Limb (tissue), 2 donors: ENCODE measurements around the gene NLGN1.

ENCODE experiments used
- DNase-seq, 2 donors: peaks; one replicate each; pipeline ENCODE4 v3.0.0-alpha.2; 2016; ENCODE audit errors: extremely low spot score in 2 of 2

The NLGN1 gene

DNA sequence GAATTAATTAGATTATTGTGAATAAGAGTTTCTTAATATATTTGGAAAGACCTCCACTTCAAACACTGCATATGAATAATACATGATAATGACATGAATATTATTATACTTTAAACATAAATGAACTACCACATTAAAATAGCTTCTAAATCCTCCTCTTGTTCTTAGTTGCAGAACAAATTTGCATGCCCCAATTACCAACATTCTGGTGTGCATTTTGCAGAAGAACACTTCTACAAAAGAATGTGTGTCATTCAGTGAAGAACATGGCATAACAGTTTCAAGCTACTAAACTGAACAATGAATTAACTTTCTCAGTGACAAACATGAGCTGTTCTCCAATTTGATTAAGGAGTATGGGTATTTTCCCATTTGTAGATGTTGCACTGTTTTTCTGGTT lies 750.3 kb downstream of the NLGN1 start:
- no peak for DNase-seq

DNA sequence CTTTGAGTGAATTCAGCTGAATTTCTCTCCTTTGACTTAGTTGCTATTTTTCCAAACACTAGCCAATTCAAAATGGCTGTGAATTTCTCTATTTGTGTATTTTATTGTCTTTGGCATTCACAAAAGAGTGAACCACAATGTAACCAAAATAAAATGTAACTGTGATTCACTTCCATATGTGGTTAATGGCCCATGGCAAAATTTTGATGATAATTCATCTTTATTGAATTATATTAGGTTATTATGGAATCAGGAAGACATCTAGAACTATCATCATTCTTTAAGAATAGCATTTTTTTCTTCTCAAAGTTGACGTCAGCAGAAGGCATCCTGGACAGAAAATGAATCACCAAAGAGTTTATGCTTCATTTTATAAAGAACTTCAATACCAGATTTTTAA lies 756.3 kb downstream of the NLGN1 start:
- no peak for DNase-seq

DNA sequence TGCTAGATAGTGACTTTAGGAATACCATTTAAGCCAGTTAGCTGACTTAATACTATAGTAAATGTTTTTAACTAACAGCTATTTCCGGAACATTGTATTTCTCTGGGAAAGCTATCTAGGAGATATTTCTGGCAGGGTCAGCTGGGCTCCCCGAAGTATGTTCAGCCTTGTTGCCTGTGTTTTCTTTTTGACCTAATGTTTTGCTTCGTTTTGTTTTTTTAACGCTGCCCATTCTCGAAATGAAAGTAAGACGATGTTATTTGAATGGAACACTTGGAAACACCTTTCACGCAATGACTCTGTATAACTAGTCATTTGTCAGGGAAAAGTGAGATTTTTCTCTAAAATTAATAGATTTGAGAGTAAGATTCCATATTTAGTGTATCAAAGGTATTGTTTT lies 758.7 kb downstream of the NLGN1 start:
- DNase-seq, result no peak

DNA sequence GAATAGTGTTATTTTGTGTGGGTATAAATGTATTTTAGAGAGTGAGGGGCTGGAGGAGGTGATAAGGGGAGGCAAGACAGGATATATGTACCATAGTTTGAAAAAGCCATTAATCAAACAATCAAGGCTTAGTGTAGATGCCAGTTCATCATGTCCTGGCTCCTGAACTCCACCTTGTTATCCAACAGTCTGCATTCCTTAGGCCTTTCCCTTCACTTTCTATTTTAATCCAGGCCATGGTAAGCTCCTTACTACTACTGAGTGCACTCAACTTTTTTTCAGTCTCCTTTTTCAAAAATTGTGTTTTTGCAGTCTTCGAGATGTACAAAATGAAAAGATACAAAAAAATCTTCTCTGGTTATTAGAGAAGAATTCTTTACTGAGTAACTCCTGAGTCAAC lies 761.1 kb downstream of the NLGN1 start:
- no peak for DNase-seq

DNA sequence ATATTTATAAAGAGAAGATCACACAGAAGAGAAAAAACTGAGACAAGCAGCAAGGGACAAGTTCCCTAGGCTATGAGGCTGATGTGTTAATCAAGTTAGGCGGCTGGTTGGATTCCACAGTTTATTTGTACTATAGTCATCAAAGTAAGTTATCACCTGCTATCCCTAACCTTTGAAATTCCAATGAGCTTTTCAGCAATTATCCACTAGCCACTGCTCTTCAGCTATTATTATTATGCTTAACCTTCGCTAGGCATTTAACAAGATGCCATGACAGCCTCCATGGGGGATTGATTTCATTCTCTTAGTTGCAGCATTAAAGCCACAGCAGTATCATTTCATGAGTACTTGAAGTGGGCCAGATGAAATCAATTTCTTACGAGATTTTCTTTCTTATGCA lies 762.1 kb downstream of the NLGN1 start:
- no peak for DNase-seq

DNA sequence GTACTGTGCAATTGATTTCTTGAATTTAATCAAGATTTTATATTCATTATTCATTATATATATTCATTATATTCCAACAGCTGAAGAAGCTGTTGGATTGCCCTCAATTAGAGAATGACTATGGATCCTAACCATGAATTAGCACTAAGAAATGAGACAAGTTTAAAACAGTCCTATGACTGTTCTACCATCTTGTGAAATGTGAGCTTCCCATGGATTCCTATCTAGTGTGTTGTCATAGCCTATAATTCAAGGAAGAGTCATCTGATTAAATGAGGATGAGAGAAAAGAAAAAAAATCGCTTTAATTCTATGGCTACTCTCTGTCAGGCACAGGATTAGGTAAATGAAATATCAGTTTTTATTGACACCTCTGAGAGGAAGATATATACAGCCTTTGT lies 765.0 kb downstream of the NLGN1 start:
- no peak for DNase-seq

DNA sequence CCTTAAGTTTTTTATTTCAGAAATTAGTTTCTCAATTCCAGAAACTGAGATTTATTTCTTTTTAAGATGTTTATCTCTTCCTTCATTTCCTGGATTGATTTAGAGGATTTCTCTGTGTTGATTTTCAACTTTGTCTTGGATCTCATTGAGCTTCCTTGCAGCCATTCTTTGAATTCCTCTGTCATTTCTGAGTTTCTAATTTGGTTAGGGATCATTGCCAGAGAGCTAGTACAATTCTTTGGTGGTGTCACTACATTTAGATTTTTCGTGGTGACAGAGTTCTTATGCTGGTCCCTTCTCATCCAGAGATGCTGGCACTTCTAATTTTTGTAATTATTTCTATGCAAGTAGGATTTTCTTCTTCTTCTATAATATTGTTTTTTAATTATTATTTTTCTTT lies 770.5 kb downstream of the NLGN1 start:
- DNase-seq, result no peak

DNA sequence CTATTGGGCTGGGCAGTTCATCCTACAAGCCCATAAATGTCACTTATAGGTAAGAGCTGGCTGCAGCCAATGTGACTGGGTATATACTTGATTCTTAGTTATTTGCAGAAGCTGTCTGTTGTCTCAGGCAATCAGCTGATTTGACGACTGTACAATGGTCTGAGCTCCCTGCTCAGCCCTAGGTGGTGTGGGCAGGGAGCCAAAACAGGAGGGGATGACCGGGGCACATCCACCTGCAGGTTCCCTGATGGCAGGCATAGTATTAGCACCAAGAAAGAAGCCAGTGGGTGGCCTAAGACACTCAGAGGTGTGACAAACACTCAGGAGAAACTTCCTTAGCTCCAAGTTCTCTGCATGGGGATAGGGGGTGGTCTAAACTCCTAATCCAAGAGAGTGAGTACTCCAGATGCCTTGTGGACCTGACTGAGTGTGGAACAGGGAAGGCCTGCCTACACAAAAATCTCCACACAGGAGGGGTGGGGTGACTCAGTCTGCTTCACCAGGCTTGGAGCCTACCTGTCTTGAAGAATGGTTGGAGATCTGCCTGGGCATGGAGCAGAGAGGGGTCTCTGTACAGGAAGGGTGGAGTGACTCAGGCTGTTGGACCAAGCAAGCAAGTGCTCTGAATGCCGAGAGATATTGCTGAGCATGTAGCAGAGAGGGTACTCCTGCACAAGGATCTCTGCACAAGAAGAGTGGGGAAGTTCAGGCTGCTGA lies 771.2 kb downstream of the NLGN1 start:
- DNase-seq, result no peak

DNA sequence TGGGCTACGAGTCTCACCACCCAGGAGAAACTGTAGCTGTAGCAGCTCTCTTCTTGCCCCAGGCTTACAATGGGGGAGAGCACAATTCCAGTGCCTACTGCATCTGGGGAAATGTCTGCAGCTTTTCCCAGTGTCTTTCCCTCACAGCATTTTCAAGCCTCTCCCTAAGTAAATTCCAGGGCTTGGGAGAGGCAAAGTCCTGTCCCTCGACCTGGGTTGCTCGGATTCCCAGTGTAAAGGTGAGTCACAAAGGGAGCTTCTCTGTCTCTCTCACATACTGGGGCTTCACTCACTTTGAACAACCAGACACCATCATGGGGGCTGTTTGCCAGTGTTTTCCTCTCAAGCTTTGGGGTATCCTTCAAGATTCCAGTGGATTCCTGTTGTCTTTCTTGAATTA lies 772.2 kb downstream of the NLGN1 start:
- DNase-seq, result no peak

DNA sequence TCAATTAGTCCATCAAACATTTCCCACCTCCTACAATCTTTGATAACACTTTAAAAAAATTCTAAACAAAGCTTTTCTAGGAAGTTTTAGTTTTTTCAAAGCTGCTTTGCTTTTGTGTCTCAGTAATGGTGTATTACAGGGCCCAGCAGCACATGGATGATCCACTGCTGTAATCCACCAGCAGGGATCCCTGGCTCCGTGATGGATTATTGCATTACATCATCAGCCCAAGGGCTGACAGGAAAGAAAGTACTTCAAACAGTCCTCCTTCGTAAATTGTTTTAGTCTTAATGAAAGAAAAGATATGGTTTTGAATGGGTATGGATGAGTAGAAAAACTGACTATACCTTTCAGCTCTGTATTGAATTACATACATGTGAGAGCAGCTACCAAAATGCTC lies 772.7 kb downstream of the NLGN1 start:
- no peak for DNase-seq

DNA sequence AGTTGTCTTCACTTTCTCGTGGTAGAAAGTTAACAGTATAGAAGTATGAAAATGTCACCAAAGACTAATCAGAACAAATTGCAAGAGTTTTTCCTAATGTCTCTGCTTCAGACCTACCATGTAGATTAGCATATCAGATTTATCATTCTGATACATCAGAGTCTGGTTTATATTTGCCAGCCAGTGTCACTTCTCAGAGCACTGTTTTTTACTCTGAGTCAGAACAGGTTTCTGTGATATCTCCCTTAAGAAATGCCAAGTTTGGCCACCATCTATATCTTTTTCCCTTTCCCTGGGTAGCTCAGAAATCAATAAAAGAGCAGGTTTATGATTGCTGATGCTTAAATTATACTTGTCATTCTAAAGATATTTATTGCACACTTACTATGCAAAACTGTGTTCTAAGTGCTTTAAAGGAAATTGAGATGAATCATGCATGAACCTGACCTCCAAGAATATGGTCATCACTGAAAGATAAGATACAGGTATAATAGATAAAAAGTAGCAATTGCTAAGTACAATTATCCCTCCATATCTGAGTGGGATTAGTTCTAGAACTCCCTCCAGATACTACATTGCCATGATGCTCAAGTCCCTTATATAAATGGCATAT lies 788.9 kb downstream of the NLGN1 start:
- DNase-seq, result no peak

DNA sequence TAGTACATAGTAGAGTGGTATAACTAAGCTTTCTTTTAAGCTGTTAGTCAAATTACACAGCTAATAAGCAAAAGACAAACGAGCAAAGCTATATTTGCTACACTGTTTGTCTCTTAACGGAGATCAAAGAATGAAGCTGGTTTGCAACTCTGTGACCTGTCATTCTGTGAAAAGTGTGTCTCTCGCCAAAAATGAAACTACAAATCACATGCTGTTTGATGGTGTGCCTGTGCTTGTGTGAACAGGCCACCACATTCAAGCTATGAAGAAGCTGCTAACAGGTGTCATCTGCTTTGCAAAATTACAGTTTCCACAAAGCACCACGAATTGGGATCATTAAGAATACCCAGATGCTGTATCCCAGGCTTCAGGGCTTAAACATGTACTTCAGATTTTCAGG lies 793.8 kb downstream of the NLGN1 start:
- no peak for DNase-seq

DNA sequence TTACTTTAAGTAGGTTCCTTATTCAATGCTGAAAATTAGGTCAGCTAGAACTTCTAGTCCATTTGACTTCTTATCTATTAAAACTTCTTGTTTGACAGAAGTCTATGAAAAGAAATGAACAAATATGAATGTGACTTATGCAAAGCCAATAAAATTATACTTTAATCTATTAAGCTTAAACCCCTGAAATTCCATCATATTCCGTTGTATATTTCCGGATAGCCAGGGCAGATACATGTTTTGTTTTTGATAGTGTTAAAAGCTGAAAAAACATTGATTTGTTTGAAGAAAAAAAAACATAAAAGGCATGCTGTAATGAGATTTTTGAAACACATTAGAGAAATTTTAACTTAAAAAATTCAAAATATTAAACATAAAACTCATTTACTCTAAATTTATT lies 794.4 kb downstream of the NLGN1 start:
- no peak for DNase-seq

DNA sequence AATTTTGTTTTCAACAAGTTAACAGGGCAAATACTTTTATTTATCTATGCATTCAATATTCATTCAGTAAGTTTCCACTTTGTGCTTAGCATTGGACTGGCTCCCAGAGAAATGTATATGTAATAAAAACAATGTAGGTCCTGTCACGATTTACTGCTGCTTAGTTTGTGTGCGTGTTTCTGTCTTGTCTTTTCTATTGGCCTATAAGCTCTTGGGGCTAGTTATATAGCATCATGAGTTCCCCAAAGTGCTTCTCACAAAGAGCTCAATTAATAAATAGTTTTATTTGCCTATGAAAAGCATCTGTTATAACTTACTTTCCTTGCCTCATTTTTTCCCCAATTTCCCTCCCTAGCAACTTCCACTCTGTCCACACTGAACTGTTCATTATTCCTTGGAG lies 794.9 kb downstream of the NLGN1 start:
- peak in 1 of 2 donors; percentile 30 for DNase-seq

DNA sequence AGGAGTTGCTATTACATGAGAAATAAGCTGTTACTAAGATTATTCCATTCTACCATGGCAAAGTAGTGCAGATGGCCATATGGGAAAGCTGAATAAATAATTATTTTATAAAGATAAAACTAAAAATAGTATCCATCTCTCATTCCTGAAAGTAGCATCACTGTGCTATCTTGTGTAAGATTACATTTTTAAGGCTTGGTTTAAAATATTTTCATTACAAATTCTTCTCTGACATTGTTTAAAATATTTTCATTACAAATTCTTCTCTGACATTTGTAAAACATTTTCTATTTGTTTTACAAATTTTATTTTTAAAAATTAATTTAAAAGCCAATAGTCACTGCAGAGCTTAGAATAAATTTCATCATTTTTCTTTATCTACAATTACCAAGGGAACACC lies 796.1 kb downstream of the NLGN1 start:
- DNase-seq, result no peak

DNA sequence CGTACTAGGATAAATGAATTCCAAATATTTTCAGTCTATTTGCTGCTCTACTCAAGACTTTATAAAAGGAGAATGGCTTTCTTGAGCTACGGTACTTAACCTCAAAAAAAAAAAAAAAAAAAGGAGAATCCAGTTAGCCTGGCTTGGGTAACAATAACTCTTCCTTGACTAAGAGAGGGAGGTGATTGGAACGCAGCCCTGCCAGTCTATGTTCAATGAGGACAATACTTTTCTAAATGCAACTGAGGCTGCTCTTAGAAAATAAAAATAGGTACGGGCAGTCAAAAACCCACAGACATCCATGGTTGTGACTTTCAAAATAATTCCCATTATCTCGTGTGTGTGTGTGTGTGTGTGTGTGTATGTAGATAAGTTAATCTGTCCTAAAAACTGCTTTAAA lies 799.9 kb downstream of the NLGN1 start:
- no peak for DNase-seq

DNA sequence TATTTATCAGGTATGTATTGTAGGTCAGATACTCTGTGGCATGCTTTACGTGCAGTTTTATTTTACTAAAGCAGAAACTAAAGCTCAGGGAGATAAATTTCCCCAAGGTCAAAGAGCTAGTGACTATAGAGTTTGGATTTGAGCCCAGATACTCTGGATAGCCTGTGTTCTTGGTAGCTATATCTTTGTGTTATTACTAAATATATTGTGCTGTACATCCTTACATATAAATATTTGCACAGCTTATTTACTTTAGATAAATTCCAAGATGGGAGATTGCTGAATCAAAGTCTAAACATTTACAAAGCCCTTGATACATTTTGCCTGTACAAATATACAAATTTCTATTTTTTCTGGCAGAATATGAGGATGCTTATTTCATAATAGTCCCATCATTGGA lies 800.7 kb downstream of the NLGN1 start:
- DNase-seq, result no peak

DNA sequence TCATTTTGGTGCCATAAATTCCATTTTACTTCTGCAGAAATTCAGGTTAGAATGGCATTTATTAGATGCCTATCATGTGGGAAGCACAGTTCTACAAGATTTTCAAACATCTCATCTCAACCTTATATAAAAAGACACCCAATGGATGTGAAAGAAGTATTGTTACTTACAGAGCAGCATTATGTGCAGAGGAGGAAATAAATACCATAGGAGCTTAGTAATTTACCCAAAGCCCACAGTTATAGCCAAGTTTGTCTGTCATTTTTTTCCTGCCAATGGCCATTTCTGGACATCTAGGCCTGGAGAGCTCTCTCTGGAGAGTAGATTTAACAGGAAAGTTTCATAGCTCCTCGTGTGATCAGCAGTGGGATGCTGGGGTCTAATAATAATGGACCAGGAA lies 802.2 kb downstream of the NLGN1 start:
- DNase-seq, result no peak

DNA sequence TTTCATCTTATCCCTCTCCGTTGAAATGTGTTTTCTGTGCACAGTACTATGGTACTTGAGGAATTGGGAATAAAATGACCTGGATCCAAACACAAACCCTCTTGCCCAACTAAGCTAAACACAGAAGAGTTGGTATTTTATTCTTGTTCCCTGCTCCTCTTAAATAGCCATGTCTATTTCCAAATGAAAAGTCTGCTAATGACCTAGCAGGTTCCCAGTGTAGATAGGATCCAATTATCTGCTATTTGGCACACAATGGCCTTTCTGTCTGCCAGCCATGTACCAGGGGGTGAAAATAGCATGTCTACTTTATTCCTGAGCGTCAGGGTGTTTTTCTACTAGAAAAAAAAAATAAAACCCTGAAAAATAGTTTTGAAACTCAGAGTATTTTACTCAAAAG lies 804.6 kb downstream of the NLGN1 start:
- DNase-seq, result no peak

DNA sequence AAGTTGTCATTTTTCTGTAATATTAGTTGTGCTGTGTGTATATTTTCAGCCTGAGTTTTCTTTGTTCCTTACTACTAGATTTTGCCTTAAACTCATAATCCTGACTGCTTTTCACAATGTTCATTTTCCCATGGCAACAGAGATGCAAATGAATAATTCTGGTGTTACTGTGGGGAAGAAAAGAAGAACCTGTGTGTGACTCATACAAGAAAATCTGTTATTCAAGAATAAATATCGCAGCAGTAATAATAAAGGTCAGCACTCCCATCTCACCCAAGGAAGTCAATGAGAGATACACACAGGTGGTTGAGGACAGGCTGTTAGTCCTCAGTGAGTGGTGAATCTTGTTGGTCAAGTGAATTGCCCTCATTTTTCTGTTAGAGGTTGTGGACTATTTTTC lies 805.0 kb downstream of the NLGN1 start:
- DNase-seq, result no peak

DNA sequence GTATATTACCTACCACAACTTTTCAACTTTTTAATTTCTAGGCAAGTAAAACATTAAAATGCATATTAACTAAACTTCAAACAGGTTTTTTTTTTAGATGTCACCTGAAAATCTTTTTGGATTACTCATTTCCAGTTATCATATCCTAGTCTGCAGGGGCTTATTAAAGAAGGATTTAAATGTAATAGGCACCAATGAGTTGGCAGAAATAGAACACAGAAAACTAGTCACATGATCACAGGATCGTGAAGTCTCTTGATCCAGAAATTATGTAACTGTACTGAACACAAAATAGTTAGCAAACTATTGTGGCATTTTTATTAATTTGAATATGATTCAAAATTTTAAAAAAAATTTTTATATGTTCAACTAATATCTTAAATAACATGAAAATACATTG lies 807.2 kb downstream of the NLGN1 start:
- no peak for DNase-seq

DNA sequence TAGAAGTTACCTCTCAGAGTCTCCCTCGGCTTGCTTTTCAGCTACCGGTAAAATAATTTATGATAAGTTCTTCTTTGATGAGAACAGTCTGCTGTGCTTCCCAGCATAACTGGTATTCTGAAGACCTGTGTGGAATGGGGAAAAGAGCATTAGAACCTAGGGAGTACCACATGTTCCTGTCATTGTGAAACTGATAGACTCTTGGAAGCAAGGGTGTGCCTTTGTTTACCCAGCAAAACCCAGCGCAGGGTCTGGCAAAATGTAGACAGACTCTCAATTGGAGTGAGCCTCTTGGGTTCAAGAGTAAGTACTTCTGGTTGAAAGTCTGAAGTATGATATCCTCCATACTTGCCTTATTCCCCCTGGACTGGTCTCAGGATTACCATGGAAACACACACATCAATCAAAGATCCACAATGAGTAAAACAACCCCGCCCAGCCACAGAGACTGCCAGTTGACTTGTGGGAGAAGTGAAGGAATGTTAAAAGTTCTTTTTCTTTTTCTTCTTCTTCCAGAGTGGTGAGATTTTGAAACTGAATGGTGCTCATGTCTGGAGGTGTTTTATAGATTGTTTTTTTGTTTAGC lies 809.2 kb downstream of the NLGN1 start:
- no peak for DNase-seq

DNA sequence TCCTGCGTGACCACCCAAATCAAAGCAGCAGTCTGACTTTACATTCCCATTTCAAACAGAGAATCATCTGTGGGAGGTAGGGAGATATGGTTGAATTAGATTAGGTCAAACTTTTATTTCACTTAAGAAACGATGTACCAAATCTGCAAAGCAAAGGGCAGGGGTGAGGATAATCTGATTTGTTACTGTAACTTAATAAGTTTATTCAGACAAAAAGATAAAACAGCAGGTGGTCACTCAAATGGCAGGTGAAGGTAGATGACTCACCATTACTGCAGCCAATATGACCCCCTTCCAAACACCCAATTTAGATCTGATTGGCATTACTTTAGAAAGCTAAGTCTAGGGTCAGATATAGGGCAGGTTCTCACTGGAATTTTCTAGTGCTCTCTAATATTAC lies 810.6 kb downstream of the NLGN1 start:
- DNase-seq, result no peak
